WTC11 (cell line): ENCODE data around the gene GFPT2. TPM values are rescaled to one million over a fixed set of nuclear protein-coding genes. Genes with fewer than 3 reads are reported as not detected.

Experiments
- ATAC-seq: fragments of 200-7000 bp; cut with Tn5 transposase; 2 replicates; pipeline ENCODE4 v1.10.0; 2021; ENCODE audit warnings: mild to moderate bottlenecking, moderate library complexity
- CTCF ChIA-PET: fragments of 300-600 bp; sonication (Branson Sonifier 250); formaldehyde crosslinking; loops from one replicate; lab custom pipeline; 2021; ENCODE audit warnings: antibody characterized with exemption; lab: Charles Lee
- POLR2A ChIA-PET: fragments of 350-600 bp; sonication (Branson Sonifier 250); formaldehyde crosslinking; loops from one replicate; lab custom pipeline; 2021; ENCODE audit warnings: antibody characterized with exemption; lab: Charles Lee
- DNase-seq: peaks from one replicate; pipeline ENCODE4 v3.0.0; 2021; ENCODE audit warnings: low spot score
- H3K27ac Mint-ChIP-seq: 2 replicates; pipeline ENCODE4 v1.8.0; 2021; ENCODE audit warnings: mixed read lengths
- H3K27me3 Mint-ChIP-seq: 2 replicates; pipeline ENCODE4 v1.8.0; 2021; ENCODE audit warnings: low read depth, mild to moderate bottlenecking, moderate library complexity, mixed read lengths
- H3K36me3 Mint-ChIP-seq: 2 replicates; pipeline ENCODE4 v1.8.0; 2021; ENCODE audit warnings: mixed read lengths
- H3K4me1 Mint-ChIP-seq: 2 replicates; pipeline ENCODE4 v1.8.0; 2022; ENCODE audit warnings: mixed read lengths
- H3K4me3 Mint-ChIP-seq: 2 replicates; pipeline ENCODE4 v1.8.0; 2021; ENCODE audit warnings: mild to moderate bottlenecking, moderate library complexity, mixed read lengths
- H3K9me3 Mint-ChIP-seq: 2 replicates; pipeline ENCODE4 v1.8.0; 2021; ENCODE audit warnings: mixed read lengths
- ARID4B ChIP-seq: sonication (generic); formaldehyde crosslinking; IDR thresholded peaks from 2 replicates; pipeline ENCODE4 v1.8.0; 2023; ENCODE audit warnings: missing genetic modification reagents, mild to moderate bottlenecking, borderline replicate concordance
- CBFB ChIP-seq: sonication (generic); formaldehyde crosslinking; IDR thresholded peaks from 2 replicates; pipeline ENCODE4 v1.8.1; 2022; ENCODE audit warnings: mild to moderate bottlenecking, low read depth, missing genetic modification reagents
- CTCF ChIP-seq: fragments of 200-600 bp; IDR thresholded peaks from 2 replicates; pipeline ENCODE4 v1.8.0; 2022; ENCODE audit warnings: antibody characterized with exemption
- E2F4 ChIP-seq: sonication (generic); formaldehyde crosslinking; IDR thresholded peaks from 2 replicates; pipeline ENCODE4 v1.8.1; 2022; ENCODE audit warnings: low read depth, mild to moderate bottlenecking, moderate library complexity, missing genetic modification reagents, borderline replicate concordance
- E2F5 ChIP-seq: sonication (generic); formaldehyde crosslinking; IDR thresholded peaks from 2 replicates; pipeline ENCODE4 v1.8.1; 2022; ENCODE audit warnings: mild to moderate bottlenecking, moderate library complexity, missing genetic modification reagents
- FOXJ3 ChIP-seq: sonication (generic); formaldehyde crosslinking; IDR thresholded peaks from 2 replicates; pipeline ENCODE4 v1.9.0; 2021; ENCODE audit warnings: missing genetic modification reagents, mild to moderate bottlenecking, borderline replicate concordance
- HMGA2 ChIP-seq: fragments of 250-450 bp; sonication (Bioruptor Pico); IDR thresholded peaks from 2 replicates; pipeline ENCODE4 v1.4.0; 2021; ENCODE audit warnings: mild to moderate bottlenecking, moderate library complexity
- HMGXB4 ChIP-seq: sonication (generic); formaldehyde crosslinking; IDR thresholded peaks from 2 replicates; pipeline ENCODE4 v1.8.1; 2023; ENCODE audit warnings: mild to moderate bottlenecking, moderate library complexity, missing genetic modification reagents
- IRF1 ChIP-seq: sonication (generic); formaldehyde crosslinking; IDR thresholded peaks from 2 replicates; pipeline ENCODE4 v1.8.0; 2023; ENCODE audit warnings: missing genetic modification reagents
- JAZF1 ChIP-seq: fragments of 250-450 bp; sonication (Bioruptor Pico); IDR thresholded peaks from 2 replicates; pipeline ENCODE4 v1.9.0; 2021; ENCODE audit warnings: moderate library complexity, mild to moderate bottlenecking, inconsistent platforms
- MLX ChIP-seq: sonication (generic); formaldehyde crosslinking; IDR thresholded peaks from 2 replicates; pipeline ENCODE4 v1.8.1; 2023; ENCODE audit warnings: mild to moderate bottlenecking, missing genetic modification reagents, moderate library complexity
- MXD4 ChIP-seq: fragments of 250-450 bp; sonication (Bioruptor Pico); IDR thresholded peaks from 2 replicates; pipeline ENCODE4 v1.8.0; 2021; ENCODE audit warnings: mild to moderate bottlenecking, moderate library complexity, borderline replicate concordance
- MYBL2 ChIP-seq: sonication (generic); formaldehyde crosslinking; IDR thresholded peaks from 2 replicates; pipeline ENCODE4 v1.8.1; 2023; ENCODE audit warnings: mild to moderate bottlenecking, moderate library complexity, missing genetic modification reagents
- NR1H2 ChIP-seq: sonication (generic); formaldehyde crosslinking; IDR thresholded peaks from 2 replicates; pipeline ENCODE4 v1.9.0; 2021; ENCODE audit warnings: mild to moderate bottlenecking, moderate library complexity, missing genetic modification reagents
- NR2C2 ChIP-seq: sonication (generic); formaldehyde crosslinking; IDR thresholded peaks from 2 replicates; pipeline ENCODE4 v1.8.0; 2022; ENCODE audit warnings: mild to moderate bottlenecking, missing genetic modification reagents
- RELA ChIP-seq: sonication (generic); formaldehyde crosslinking; IDR thresholded peaks from 2 replicates; pipeline ENCODE4 v1.8.1; 2022; ENCODE audit warnings: missing genetic modification reagents, mild to moderate bottlenecking, borderline replicate concordance
- TEAD4 ChIP-seq: sonication (generic); formaldehyde crosslinking; IDR thresholded peaks from 2 replicates; pipeline ENCODE4 v1.8.0; 2022; ENCODE audit warnings: mild to moderate bottlenecking, missing genetic modification reagents
- ZBTB21 ChIP-seq: sonication (generic); formaldehyde crosslinking; IDR thresholded peaks from 2 replicates; pipeline ENCODE4 v1.8.1; 2023; ENCODE audit warnings: mild to moderate bottlenecking, missing genetic modification reagents, borderline replicate concordance
- ZBTB43 ChIP-seq: sonication (generic); formaldehyde crosslinking; IDR thresholded peaks from 2 replicates; pipeline ENCODE4 v1.8.1; 2023; ENCODE audit warnings: mild to moderate bottlenecking, missing genetic modification reagents
- ZNF138 ChIP-seq: sonication (generic); formaldehyde crosslinking; conservative IDR thresholded peaks from 2 replicates; pipeline ENCODE4 v1.8.1; 2022; ENCODE audit warnings: mild to moderate bottlenecking, moderate library complexity, missing genetic modification reagents
- ZNF263 ChIP-seq: sonication (generic); formaldehyde crosslinking; IDR thresholded peaks from 2 replicates; pipeline ENCODE4 v1.8.1; 2022; ENCODE audit warnings: low read depth, mild to moderate bottlenecking, moderate library complexity, missing genetic modification reagents
- total RNA-seq: library from RNA; stranded (reverse); gene quantifications from 3 replicates; pipeline ENCODE4 v1.2.3, GENCODE V29; 2021

Gene GFPT2
- total RNA-seq, 1 experiment from 2014 or later, result 124 TPM

GRCh38 chr5:180348336-180348735 is 4.8 kb downstream of the GFPT2 start (continued):
- TF ChIP-seq E2F5, result no peak
- no peak for TF ChIP-seq E2F4 (CRISPR knock-in tag)
- no peak for TF ChIP-seq MXD4 (CRISPR knock-in tag)
- TF ChIP-seq CTCF, result no peak
- TF ChIP-seq TEAD4 (CRISPR knock-in tag), result no peak

- POLR2A ChIA-PET, result no interaction called here
- Mint-ChIP-seq H3K27me3 (no peaks in the 10 kb centered on the region; the same call in 1 of the 2 replicates), H3K4me1 (peaks cover 90% of the 10 kb centered on the region), H3K27ac (peak overlapping the region; percentile 90), H3K9me3 (no peaks in the 10 kb centered on the region), H3K4me3 (no peak overlapping the region), H3K36me3 (peaks cover 27% of the 10 kb centered on the region)
- CTCF ChIA-PET, result interaction anchor here (0.5 to 1.6 kb wide), 4 partner anchors 19 to 126 kb away, joined by 3 to 7 read pairs (median 3); no protein-coding TSS in a partner anchor
- DNase-seq (no peak), ATAC-seq (no peak)
- TF ChIP-seq ARID4B, result no peak
- no peak for TF ChIP-seq HMGXB4 (CRISPR knock-in tag)
- TF ChIP-seq ZBTB43 (CRISPR knock-in tag), result no peak
- no peak for TF ChIP-seq FOXJ3 (CRISPR knock-in tag)
- no peak for TF ChIP-seq HMGA2 (CRISPR knock-in tag)
- TF ChIP-seq JAZF1 (CRISPR knock-in tag), result no peak
- no peak for TF ChIP-seq ZNF138 (CRISPR knock-in tag)
- TF ChIP-seq RELA (CRISPR knock-in tag), result no peak
- no peak for TF ChIP-seq IRF1 (CRISPR knock-in tag)
- TF ChIP-seq CBFB (CRISPR knock-in tag), result no peak
- no peak for TF ChIP-seq NR1H2 (CRISPR knock-in tag)
- no peak for TF ChIP-seq MYBL2 (CRISPR knock-in tag)
- no peak for TF ChIP-seq NR2C2 (CRISPR knock-in tag)
- TF ChIP-seq ZBTB21 (CRISPR knock-in tag), result no peak
- no peak for TF ChIP-seq ZNF263
- TF ChIP-seq MLX, result no peak
Measured at GRCh38 chr5:180347702-180348101, 5.4 kb downstream of the GFPT2 start.
